Mesendoderm (in vitro differentiated cells): ENCODE measurements around the gene PRDM16.

ENCODE experiments used
- DNase-seq: peaks from one replicate; pipeline ENCODE4 v3.0.0; 2013
- H2AK5ac ChIP-seq: 2 replicates; pipeline ENCODE4 v1.6.1; 2013; ENCODE audit warnings: low read length, inconsistent platforms
- H2BK120ac ChIP-seq: 2 replicates; pipeline ENCODE4 v1.6.1; 2013; ENCODE audit warnings: low read depth, mild to moderate bottlenecking, low read length, moderate library complexity, mixed read lengths
- H2BK15ac ChIP-seq: replicated peaks from 2 replicates; pipeline ENCODE4 v1.6.1; 2013; ENCODE audit warnings: low read depth, mild to moderate bottlenecking, moderate library complexity
- H2BK5ac ChIP-seq: 2 replicates; pipeline ENCODE4 v1.6.1; 2013; ENCODE audit warnings: low read length, inconsistent platforms
- H3K18ac ChIP-seq: 2 replicates; pipeline ENCODE4 v1.6.1; 2013; ENCODE audit warnings: mild to moderate bottlenecking, low read length, mixed read lengths
- H3K23ac ChIP-seq: one replicate; pipeline ENCODE4 v1.6.1; 2013; ENCODE audit warnings: low read length
- H3K27ac ChIP-seq: 2 replicates; pipeline ENCODE4 v1.5.1; 2013; ENCODE audit warnings: low read depth, mild to moderate bottlenecking, inconsistent platforms, low read length, moderate library complexity
- H3K27me3 ChIP-seq: 2 replicates; pipeline ENCODE4 v1.6.1; 2013; ENCODE audit warnings: low read length, control low read depth, mild to moderate bottlenecking, inconsistent platforms; ENCODE audit not compliant: insufficient read depth, poor library complexity
- H3K36me3 ChIP-seq: 2 replicates; pipeline ENCODE4 v1.6.1; 2013; ENCODE audit warnings: low read length, inconsistent platforms; ENCODE audit not compliant: control insufficient read depth, insufficient read depth
- H3K4ac ChIP-seq: one replicate; pipeline ENCODE4 v1.6.1; 2013; ENCODE audit warnings: low read depth, mild to moderate bottlenecking, low read length, moderate library complexity
- H3K4me1 ChIP-seq: 2 replicates; pipeline ENCODE4 v1.6.1; 2013; ENCODE audit warnings: low read depth, low read length, inconsistent platforms; ENCODE audit not compliant: control insufficient read depth
- H3K4me2 ChIP-seq: 2 replicates; pipeline ENCODE4 v1.6.1; 2013; ENCODE audit warnings: low read length
- H3K4me3 ChIP-seq: 2 replicates; pipeline ENCODE4 v1.5.1; 2013; ENCODE audit warnings: mild to moderate bottlenecking, low read length
- H3K56ac ChIP-seq: one replicate; pipeline ENCODE4 v1.6.1; 2013; ENCODE audit warnings: low read length
- H3K79me1 ChIP-seq: 2 replicates; pipeline ENCODE4 v1.6.1; 2013; ENCODE audit warnings: low read length, inconsistent platforms
- H3K79me2 ChIP-seq: 2 replicates; pipeline ENCODE4 v1.6.1; 2013; ENCODE audit warnings: mild to moderate bottlenecking, low read length; ENCODE audit not compliant: control insufficient read depth, insufficient read depth
- H3K9ac ChIP-seq: 2 replicates; pipeline ENCODE4 v1.6.1; 2013; ENCODE audit warnings: low read length, inconsistent platforms
- H4K5ac ChIP-seq: one replicate; pipeline ENCODE4 v1.6.1; 2013; ENCODE audit warnings: low read length
- H4K8ac ChIP-seq: one replicate; pipeline ENCODE4 v1.6.1; 2013; ENCODE audit warnings: low read depth, mild to moderate bottlenecking, control low read depth, low read length, moderate library complexity
- WGBS: extraction: QIAGEN DNeasy Blood & Tissue Kit; methylation state at CpG from one replicate; pipeline ENCODE4 v1.1.7; 2013; ENCODE audit warnings: low lambda C conversion rate, missing lambda C conversion rate; ENCODE audit not compliant: insufficient coverage; ENCODE audit errors: extremely low coverage; 5-methylcytosine and 5-hydroxymethylcytosine counted together

Gene PRDM16

DNA sequence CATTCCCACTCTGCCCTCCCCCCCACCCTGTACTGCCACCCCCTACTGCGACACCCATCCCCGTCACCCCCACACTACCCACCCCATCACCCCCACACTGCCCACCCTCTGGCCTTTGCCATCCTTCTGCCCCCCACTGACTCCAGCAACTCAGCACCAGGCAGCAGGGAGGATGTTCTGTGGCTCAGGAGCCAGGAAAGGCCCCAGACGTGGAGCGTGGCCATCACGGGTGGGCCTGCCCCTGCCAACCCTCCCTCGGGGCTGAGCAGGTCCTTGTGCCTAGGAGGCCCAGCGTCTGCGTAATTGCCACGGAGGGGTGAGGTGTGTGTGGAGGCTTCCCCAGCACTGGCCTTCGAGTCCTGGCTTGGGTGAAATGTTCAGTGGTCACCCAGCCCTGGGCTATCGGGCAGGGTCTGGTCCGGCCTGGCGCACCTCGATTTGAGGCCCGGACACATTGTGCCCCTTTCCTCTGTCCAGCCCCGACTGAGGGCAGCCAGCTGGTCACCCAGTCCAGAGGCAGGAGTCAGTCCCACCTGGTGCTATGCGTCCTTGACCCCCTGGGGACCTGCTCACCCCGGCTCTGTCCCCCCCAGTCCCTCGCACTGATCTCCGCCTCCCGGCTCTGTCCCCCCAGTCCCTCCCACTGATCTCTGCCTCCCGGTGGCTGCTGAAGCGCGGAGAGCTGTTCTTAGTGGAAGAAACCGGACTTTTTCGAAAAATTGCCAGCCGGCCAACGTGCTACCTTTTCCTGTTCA is 408.4 kb downstream of the PRDM16 start:
- Histone ChIP-seq H3K56ac (no peak overlapping the region), H3K27me3 (no peaks in the 10 kb centered on the region), H3K23ac (no peak overlapping the region), H2AK5ac (no peak overlapping the region), H3K18ac (no peak overlapping the region), H3K9ac (no peak overlapping the region), H3K4ac (no peak overlapping the region), H3K79me2 (no peaks in the 10 kb centered on the region), H2BK5ac (no peak overlapping the region), H3K4me2 (no peak overlapping the region), H2BK15ac (no peak overlapping the region), H3K4me1 (no peaks in the 10 kb centered on the region), H3K27ac (no peak overlapping the region), H3K36me3 (peaks cover 4% of the 10 kb centered on the region), H2BK120ac (no peak overlapping the region), H4K5ac (no peak overlapping the region), H3K4me3 (no peak overlapping the region), H4K8ac (no peak overlapping the region), H3K79me1 (no peaks in the 10 kb centered on the region)
- DNase-seq = peak; percentile 40
- no CpG with 5 or more reads among the region's 28 CpGs for WGBS

DNA sequence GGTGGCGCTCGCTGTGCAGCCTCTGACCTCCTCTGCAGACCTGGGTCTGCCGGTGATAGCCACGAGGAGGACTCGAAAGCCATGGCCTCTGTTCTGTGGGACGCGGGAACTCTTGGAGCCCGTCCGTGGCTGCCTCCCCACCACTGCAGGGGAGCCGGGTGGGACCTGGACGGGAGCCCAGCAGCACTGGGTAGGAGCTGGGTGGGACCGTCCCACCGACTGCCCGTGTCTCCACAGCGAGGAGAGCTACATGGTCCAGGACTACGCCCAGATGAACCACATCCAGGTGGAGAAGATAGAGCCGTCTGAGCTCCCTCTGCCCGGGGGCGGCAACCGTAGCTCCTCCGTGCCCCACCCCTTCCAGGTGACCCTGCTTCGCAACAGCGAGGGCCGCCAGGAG is 409.2 kb downstream of the PRDM16 start:
- DNase-seq = no peak
- H3K79me2 ChIP-seq = no peaks in the 10 kb centered on the region
- no peak overlapping the region for H2AK5ac ChIP-seq
- H3K4me3 ChIP-seq = no peak overlapping the region
- H2BK5ac ChIP-seq = no peak overlapping the region
- no peak overlapping the region for H3K4me2 ChIP-seq
- H3K79me1 ChIP-seq = no peaks in the 10 kb centered on the region
- no peak overlapping the region for H3K23ac ChIP-seq
- H4K5ac ChIP-seq = no peak overlapping the region
- H3K18ac ChIP-seq = no peak overlapping the region
- H3K9ac ChIP-seq = no peak overlapping the region
- no CpG with 5 or more reads among the region's 24 CpGs for WGBS
- H4K8ac ChIP-seq = no peak overlapping the region
- H3K36me3 ChIP-seq = peaks cover 4% of the 10 kb centered on the region
- H3K4me1 ChIP-seq = no peaks in the 10 kb centered on the region
- H3K56ac ChIP-seq = no peak overlapping the region
- no peak overlapping the region for H2BK120ac ChIP-seq
- H3K27ac ChIP-seq = no peak overlapping the region
- no peak overlapping the region for H2BK15ac ChIP-seq
- no peaks in the 10 kb centered on the region for H3K27me3 ChIP-seq
- H3K4ac ChIP-seq = no peak overlapping the region

DNA sequence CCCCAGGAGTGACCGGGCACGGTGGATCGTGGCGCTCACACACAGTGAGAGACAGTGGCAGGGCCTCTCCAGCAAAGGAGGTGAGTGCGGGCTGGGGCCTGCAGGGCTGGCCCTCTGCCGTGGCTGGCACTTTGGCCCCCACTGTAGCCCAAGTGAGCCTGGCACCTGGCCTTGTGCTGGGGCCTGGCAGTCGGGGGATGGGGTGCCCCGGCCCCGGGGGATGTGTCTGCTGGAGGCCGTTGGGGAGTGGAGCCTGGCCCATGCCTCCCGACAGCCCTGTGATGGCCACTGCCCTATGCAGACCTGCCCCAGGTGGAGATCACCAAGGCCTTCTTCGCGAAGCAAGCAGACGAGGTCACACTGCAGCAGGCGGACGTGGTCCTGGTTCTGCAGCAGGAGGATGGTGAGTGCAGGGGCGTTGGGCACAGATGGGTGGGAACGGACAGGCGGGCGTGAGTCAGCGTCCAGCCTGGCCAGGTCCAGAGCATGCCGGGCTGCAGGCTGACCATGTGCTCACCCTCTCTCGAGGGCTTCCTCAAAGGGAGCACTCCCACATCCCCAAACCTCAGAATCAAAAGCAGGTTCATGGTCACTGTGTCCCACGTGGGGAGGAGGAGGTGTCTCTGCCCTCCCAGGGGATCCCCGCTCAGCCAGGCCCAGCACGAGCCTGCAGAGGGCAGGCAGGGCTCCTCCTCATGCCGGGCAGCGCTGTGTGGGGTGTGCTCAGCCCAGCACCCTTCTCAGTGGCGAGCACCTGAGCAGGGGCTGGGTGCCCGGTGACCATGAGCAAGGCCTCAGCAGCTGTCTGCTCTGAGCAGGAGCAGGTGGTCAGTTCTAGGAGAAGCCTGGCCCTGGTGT is 410.7 kb downstream of the PRDM16 start:
- no peak overlapping the region for H2BK5ac ChIP-seq
- H3K23ac ChIP-seq = no peak overlapping the region
- H3K79me2 ChIP-seq = no peaks in the 10 kb centered on the region
- no peak overlapping the region for H3K4ac ChIP-seq
- H3K27me3 ChIP-seq = no peaks in the 10 kb centered on the region
- H3K9ac ChIP-seq = no peak overlapping the region
- H4K5ac ChIP-seq = no peak overlapping the region
- H3K79me1 ChIP-seq = no peaks in the 10 kb centered on the region
- no peak overlapping the region for H3K18ac ChIP-seq
- H3K36me3 ChIP-seq = no peaks in the 10 kb centered on the region
- H3K4me2 ChIP-seq = no peak overlapping the region
- no peak overlapping the region for H3K27ac ChIP-seq
- no peak for DNase-seq
- no CpG with 5 or more reads among the region's 30 CpGs for WGBS
- H3K4me1 ChIP-seq = no peaks in the 10 kb centered on the region
- H2BK120ac ChIP-seq = no peak overlapping the region
- no peak overlapping the region for H4K8ac ChIP-seq
- no peak overlapping the region for H3K56ac ChIP-seq
- H2AK5ac ChIP-seq = no peak overlapping the region
- no peak overlapping the region for H3K4me3 ChIP-seq
- H2BK15ac ChIP-seq = no peak overlapping the region

DNA sequence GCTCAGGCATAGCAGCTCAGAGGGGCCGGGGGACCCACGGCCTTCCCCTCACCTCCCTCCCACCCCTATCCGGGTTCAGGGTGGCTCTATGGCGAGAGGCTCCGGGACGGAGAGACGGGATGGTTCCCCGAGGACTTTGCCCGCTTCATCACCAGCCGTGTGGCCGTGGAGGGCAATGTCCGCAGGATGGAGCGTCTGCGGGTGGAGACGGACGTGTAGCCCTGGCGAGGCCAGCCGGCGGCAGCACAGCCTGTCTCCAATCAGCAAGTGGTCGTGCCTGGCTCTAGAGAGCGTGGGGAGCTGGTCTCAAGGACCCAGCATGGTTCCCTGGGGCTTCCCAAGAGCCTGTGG is 411.3 kb downstream of the PRDM16 start:
- no peaks in the 10 kb centered on the region for H3K79me2 ChIP-seq
- H3K9ac ChIP-seq = no peak overlapping the region
- no peak for DNase-seq
- H3K18ac ChIP-seq = no peak overlapping the region
- no peak overlapping the region for H3K4ac ChIP-seq
- H3K79me1 ChIP-seq = no peaks in the 10 kb centered on the region
- H2BK120ac ChIP-seq = no peak overlapping the region
- no peaks in the 10 kb centered on the region for H3K36me3 ChIP-seq
- no CpG with 5 or more reads among the region's 21 CpGs for WGBS
- no peak overlapping the region for H3K4me3 ChIP-seq
- no peak overlapping the region for H3K23ac ChIP-seq
- H4K8ac ChIP-seq = no peak overlapping the region
- no peak overlapping the region for H3K56ac ChIP-seq
- no peak overlapping the region for H3K4me2 ChIP-seq
- H3K27me3 ChIP-seq = no peaks in the 10 kb centered on the region
- H3K4me1 ChIP-seq = no peaks in the 10 kb centered on the region
- H2BK15ac ChIP-seq = no peak overlapping the region
- H3K27ac ChIP-seq = no peak overlapping the region
- no peak overlapping the region for H2AK5ac ChIP-seq
- H4K5ac ChIP-seq = no peak overlapping the region
- H2BK5ac ChIP-seq = no peak overlapping the region

DNA sequence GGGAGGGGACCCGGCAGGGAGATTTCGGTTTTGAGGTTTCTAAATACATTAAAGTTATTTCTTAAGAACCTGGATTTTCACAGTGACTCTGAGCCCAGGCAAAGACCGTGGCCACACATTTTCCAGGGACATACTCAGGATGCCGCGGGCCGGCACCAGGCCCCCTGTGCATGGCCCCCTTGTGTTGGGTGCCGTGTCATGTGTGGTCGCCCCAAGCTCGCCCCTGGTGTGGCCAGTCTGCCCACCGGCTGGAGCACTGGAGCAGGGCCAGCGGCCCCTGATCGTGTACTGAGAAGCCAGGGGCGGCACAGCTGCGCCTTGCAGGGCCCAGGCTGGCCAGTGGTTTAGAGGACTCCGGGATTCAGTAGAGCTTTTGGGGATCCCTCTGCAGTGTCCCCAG is 412.0 kb downstream of the PRDM16 start:
- Histone ChIP-seq H2BK15ac (no peak overlapping the region), H3K27ac (no peak overlapping the region)

More for the DNA sequence above, 412.0 kb downstream of the PRDM16 start:
- no peak overlapping the region for H2AK5ac ChIP-seq
- H3K79me1 ChIP-seq = no peaks in the 10 kb centered on the region
- no peak overlapping the region for H3K18ac ChIP-seq
- no peak overlapping the region for H3K4me3 ChIP-seq
- no peak overlapping the region for H4K8ac ChIP-seq
- no peaks in the 10 kb centered on the region for H3K4me1 ChIP-seq
- no peaks in the 10 kb centered on the region for H3K36me3 ChIP-seq
- no peak overlapping the region for H3K23ac ChIP-seq
- H3K79me2 ChIP-seq = no peaks in the 10 kb centered on the region
- no CpG with 5 or more reads among the region's 15 CpGs for WGBS
- no peak overlapping the region for H3K4me2 ChIP-seq
- H2BK120ac ChIP-seq = no peak overlapping the region
- no peak overlapping the region for H2BK5ac ChIP-seq
- H3K9ac ChIP-seq = no peak overlapping the region
- no peaks in the 10 kb centered on the region for H3K27me3 ChIP-seq
- H3K56ac ChIP-seq = no peak overlapping the region
- no peak overlapping the region for H3K4ac ChIP-seq
- no peak for DNase-seq
- H4K5ac ChIP-seq = no peak overlapping the region
